ENCODE data around the gene LCOR.

GRCh38 chr10:97032624-97033023 is 200.5 kb downstream of the LCOR start:
- no peak for TF ChIP-seq CTCF (conservative IDR thresholded peaks at IDR 0.05; ENCODE audit: low read depth, low read length)
- no peak for TF ChIP-seq EZH2phosphoT487 (IDR thresholded peaks at IDR 0.05; ENCODE audit: borderline replicate concordance, low read length)

All from PC-3 (cell line).